ENCODE results near the gene CTSZ. TPM values are rescaled to one million over a fixed set of nuclear protein-coding genes. Genes with fewer than 3 reads are reported as not detected.
A peak's percentile ranks its signal among the peaks of the same experiment; 100 is the strongest.

CTSZ gene
- total RNA-seq, 2 donors from 2014 or later = 117 to 152 TPM

DNA sequence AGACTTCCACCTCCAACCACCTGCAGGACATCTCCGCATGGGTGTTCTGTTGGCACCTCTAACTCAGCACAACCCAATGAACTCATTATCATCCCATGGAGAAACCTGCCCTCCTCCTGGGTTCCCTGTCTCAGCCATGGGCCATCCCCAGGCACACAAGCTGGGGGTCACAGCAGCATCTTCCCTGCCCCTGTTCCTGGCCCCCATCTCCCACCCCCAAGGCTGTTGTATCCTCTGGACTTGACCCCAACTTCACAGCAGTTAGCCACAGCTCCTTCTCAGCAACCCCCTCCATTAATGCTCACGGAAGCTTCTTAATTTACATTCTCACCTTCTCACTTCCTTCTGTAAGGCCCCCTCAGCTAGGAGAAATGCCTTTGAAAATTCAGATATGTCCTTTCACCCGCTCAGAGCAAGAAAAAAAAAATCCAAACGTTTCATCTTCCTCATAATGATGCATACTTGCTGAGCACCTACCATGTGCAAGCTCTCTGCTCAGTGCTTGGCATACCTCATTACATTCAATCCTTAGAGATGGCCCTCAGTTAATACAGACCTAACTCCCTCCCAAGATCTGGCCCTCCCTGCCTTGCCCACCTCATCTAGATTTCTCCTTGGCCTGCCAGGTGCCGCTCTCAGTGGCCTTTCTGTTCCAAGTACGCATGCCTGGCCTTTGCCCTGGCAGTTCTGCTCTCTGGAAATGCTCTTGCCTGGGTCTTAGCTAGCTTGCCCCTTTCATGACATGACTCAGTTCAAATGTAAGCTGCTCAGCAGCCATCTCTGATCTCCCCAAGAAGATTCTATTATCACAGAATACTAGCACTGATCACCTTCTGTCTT, 28.5 kb downstream of the CTSZ start:
- H3K27me3 ChIP-seq = no peaks in the 10 kb centered on the region
- TF ChIP-seq, protein P1, sequence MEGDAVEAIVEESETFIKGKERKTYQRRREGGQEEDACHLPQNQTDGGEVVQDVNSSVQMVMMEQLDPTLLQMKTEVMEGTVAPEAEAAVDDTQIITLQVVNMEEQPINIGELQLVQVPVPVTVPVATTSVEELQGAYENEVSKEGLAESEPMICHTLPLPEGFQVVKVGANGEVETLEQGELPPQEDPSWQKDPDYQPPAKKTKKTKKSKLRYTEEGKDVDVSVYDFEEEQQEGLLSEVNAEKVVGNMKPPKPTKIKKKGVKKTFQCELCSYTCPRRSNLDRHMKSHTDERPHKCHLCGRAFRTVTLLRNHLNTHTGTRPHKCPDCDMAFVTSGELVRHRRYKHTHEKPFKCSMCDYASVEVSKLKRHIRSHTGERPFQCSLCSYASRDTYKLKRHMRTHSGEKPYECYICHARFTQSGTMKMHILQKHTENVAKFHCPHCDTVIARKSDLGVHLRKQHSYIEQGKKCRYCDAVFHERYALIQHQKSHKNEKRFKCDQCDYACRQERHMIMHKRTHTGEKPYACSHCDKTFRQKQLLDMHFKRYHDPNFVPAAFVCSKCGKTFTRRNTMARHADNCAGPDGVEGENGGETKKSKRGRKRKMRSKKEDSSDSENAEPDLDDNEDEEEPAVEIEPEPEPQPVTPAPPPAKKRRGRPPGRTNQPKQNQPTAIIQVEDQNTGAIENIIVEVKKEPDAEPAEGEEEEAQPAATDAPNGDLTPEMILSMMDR (IDR thresholded peaks at IDR 0.05) = no peak
- peaks cover 0 to 16% of the 10 kb centered on the region in 2 donors for H3K4me1 ChIP-seq
- no peak overlapping the region for H3K27ac ChIP-seq
- DNase-seq (ENCODE audit: low spot score) = peak; percentile 16
- no peak overlapping the region for H3K4me3 ChIP-seq
- no peaks in the 10 kb centered on the region for H3K36me3 ChIP-seq
- H3K9me3 ChIP-seq = peaks cover 0 to 17% of the 10 kb centered on the region in 2 donors

- no peaks in the 10 kb centered on the region for H3K36me3 ChIP-seq
- H3K27me3 ChIP-seq = no peaks in the 10 kb centered on the region
- TF ChIP-seq, protein P1 (IDR thresholded peaks at IDR 0.05) = no peak
- H3K27ac ChIP-seq = no peak overlapping the region
- peaks cover 0 to 17% of the 10 kb centered on the region in 2 donors for H3K9me3 ChIP-seq
- DNase-seq (ENCODE audit: low spot score) = peak; percentile 2
- H3K4me3 ChIP-seq = no peak overlapping the region
- no peaks in the 10 kb centered on the region for H3K4me1 ChIP-seq
Observed at GRCh38 chr20:58976061-58976730, 30.9 kb downstream of the CTSZ start.

DNA sequence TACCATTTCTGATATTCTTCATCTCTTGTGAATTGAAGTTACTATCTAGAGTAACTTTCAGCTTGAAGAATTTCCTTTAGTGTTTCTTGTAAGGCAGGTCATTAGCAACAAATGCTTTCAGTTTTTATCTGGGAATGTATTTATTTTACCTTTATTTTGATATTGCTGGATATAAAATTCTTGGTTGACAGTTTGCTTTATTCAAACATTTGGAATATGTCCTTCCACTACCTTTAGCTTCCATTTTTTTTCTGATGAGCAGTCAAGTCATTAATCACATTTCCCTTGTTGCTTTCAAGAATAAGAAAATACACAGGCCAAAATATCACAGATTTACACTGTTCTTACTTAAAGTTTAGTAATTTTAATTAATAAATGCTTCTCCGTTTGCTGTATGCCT, 31.7 kb downstream of the CTSZ start:
- no peak overlapping the region for H3K4me3 ChIP-seq
- no peaks in the 10 kb centered on the region for H3K27me3 ChIP-seq
- H3K27ac ChIP-seq = no peak overlapping the region
- no peaks in the 10 kb centered on the region for H3K36me3 ChIP-seq
- no peaks in the 10 kb centered on the region for H3K4me1 ChIP-seq
- TF ChIP-seq, protein P1 (IDR thresholded peaks at IDR 0.05) = no peak
- DNase-seq (ENCODE audit: low spot score) = no peak
- peaks cover 0 to 17% of the 10 kb centered on the region in 2 donors for H3K9me3 ChIP-seq

- DNase-seq (ENCODE audit: low spot score) = no peak
- H3K9me3 ChIP-seq = peaks cover 0 to 25% of the 10 kb centered on the region in 2 donors
- H3K27ac ChIP-seq = no peak overlapping the region
- no peaks in the 10 kb centered on the region for H3K27me3 ChIP-seq
- H3K4me1 ChIP-seq = no peaks in the 10 kb centered on the region
- TF ChIP-seq, protein P1 (IDR thresholded peaks at IDR 0.05) = no peak
- no peaks in the 10 kb centered on the region for H3K36me3 ChIP-seq
- no peak overlapping the region for H3K4me3 ChIP-seq
Observed at GRCh38 chr20:58973866-58974265, 33.2 kb downstream of the CTSZ start.

DNA sequence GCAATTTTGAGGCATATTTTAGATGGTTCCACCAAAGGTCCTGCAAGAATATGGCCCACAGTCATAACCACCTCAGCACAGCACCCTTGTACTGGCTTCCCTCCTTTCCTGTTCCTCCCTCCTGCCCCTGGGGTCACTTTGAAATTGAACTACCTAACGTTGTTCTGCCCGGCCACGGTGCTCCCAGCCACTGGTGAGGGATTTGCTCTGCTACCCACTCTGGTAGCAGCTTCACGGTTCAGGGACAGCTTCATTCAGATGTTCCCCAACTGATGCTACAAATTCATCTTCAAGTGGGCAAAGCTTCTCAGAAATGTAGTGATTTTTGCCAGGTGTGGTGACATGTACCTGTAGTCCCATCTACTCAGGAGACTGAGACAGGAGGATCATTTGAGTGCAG, 33.9 kb downstream of the CTSZ start:
- no peak overlapping the region for H3K4me3 ChIP-seq
- peaks cover 0 to 25% of the 10 kb centered on the region in 2 donors for H3K9me3 ChIP-seq
- no peak for DNase-seq (ENCODE audit: low spot score)
- H3K27me3 ChIP-seq = no peaks in the 10 kb centered on the region
- H3K4me1 ChIP-seq = no peaks in the 10 kb centered on the region
- H3K36me3 ChIP-seq = no peaks in the 10 kb centered on the region
- no peak overlapping the region for H3K27ac ChIP-seq
- TF ChIP-seq, protein P1 (IDR thresholded peaks at IDR 0.05) = no peak
